Gastrocnemius medialis (tissue), 4 donors: ENCODE results near the gene TP63. TPM values are rescaled to one million over a fixed set of nuclear protein-coding genes. Genes with fewer than 3 reads are reported as not detected.

ENCODE experiments used
- ATAC-seq, 2 donors: fragments of 150-250 bp; one replicate each; pipeline ENCODE4 v1.9.1; 2016
- DNase-seq, 2 donors: peaks; one replicate each; pipeline ENCODE4 v3.0.0-alpha.2; 2019
- H3K27ac ChIP-seq, 4 donors: fragments of 200-600 bp; sonication (generic); 1 replicate in 1 of 4; 2 replicates in 3 of 4; pipeline ENCODE4 v1.5.1; 2016 to 2018; ENCODE audit warnings: mild to moderate bottlenecking in 2 of 4, moderate library complexity in 1 of 4
- H3K27me3 ChIP-seq, 3 donors: fragments of 200-600 bp; sonication (generic) in 2 of 3; 1 replicate in 1 of 3; 2 replicates in 2 of 3; pipeline versions ENCODE4 v1.5.1 to v1.6.0; 2016 to 2019; ENCODE audit warnings: mild to moderate bottlenecking in 1 of 3, moderate library complexity in 1 of 3
- H3K36me3 ChIP-seq, 2 donors: fragments of 200-600 bp; sonication (generic) in 1 of 2; one replicate each; pipeline ENCODE4 v1.5.1; 2017 to 2018
- H3K4me1 ChIP-seq, 2 donors: fragments of 200-600 bp; sonication (generic) in 1 of 2; one replicate each; pipeline ENCODE4 v1.5.1; 2016 to 2017; ENCODE audit warnings: mild to moderate bottlenecking in 2 of 2
- H3K4me3 ChIP-seq, 4 donors: fragments of 200-600 bp; sonication (generic) in 3 of 4; 1 replicate in 1 of 4; 2 replicates in 3 of 4; pipeline ENCODE4 v1.5.1; 2016 to 2019; ENCODE audit warnings: mild to moderate bottlenecking in 2 of 4
- H3K9me3 ChIP-seq, 3 donors: fragments of 200-600 bp; sonication (generic) in 2 of 3; 1 replicate in 1 of 3; 2 replicates in 2 of 3; pipeline ENCODE4 v1.5.1; 2016 to 2019
- POLR2A ChIP-seq, 2 donors: fragments of 450-650 bp; IDR thresholded peaks; one replicate each; pipeline ENCODE4 v1.6.1; 2017; ENCODE audit warnings: antibody characterized with exemption in 2 of 2, mild to moderate bottlenecking in 2 of 2, moderate library complexity in 2 of 2
- in situ Hi-C, 4 donors: fragments of 200-750 bp; cut with MboI; loops; one replicate each; pipeline versions ENCODE4 v1.15.0 to v1.8.0; 2017; ENCODE audit warnings: low sequenced_read_pairs in 4 of 4
- intact Hi-C: fragments of 100-400 bp; cut with DNase I; formaldehyde crosslinking; loops from one replicate; pipeline ENCODE4 v1.15.1; 2023; ENCODE audit warnings: low total_unique reads
- total RNA-seq, 4 donors: library from RNA; depleted of rRNA; stranded (reverse); fragments of >200 nt; gene quantifications; one replicate each; pipeline versions ENCODE4 v1.1.0 to v1.2.3, GENCODE V29; 2016
- TF ChIP-seq, protein P1 (sequence below), 5 experiments: fragments of 450-650 bp in 3 of 5; fragments of 200-600 bp in 2 of 5; sonication (generic) in 2 of 5; IDR thresholded peaks in 4 of 5; conservative IDR thresholded peaks in 1 of 5; 1 replicate in 4 of 5; 2 replicates in 1 of 5; pipeline ENCODE4 v1.5.1; 2016 to 2019; ENCODE audit warnings: antibody characterized with exemption in 5 of 5, mild to moderate bottlenecking in 3 of 5, moderate library complexity in 3 of 5

The TP63 gene
- total RNA-seq, 4 donors from 2014 or later = 5.2 to 38.8 (median 25.8) TPM

DNA sequence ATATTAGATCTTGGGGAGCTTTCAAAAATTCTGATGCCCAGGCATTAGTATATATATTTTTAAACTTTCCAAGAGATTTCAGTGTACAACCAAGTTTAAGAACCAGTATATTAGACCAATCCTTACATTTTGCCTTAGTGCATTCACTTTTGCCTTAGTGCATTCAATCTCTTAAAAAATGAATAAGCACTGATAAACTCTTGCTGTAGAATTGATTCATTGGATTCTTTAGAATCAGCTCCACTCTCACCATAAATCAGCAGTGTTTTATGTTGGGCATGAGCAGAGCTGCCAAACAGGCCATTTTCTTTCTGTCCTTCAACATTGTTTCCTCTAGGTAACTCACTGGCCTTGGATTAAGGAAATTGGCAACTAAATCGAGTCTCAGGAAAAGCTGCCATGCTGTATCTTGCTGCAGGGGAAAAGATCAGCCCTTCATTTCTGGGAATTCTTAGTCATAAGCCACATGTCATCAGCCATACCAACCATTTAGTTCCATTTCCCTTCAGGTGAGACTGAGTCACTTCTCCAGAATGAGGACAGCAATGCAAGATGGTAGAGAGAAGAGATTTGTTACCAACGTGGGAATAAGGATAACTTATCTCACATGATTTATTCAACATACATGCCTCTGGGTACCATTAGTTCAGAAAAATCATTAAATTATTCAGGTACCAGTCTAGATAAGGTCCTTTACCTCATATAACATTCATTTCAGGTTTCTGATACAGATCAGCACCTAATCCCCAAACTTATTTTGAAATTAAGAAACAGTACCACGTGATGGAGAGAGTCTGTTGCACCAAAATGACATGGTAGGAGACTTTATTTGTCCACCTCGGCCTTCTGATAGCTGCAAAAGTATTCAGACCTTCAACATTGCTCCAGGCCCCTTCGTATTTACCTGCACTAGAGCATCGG lies 297.0 kb downstream of the TP63 start:
- DNase-seq (no peak), ATAC-seq (no peak)
- no peak overlapping the region for H3K27ac ChIP-seq
- no peaks in the 10 kb centered on the region for H3K27me3 ChIP-seq
- H3K9me3 ChIP-seq = no peaks in the 10 kb centered on the region
- in situ Hi-C loops = loop anchor here in 2 of 4 donors (25.0 kb wide), 2 partner anchors 641 to 666 kb away; no protein-coding TSS in a partner anchor
- no peak overlapping the region for H3K4me3 ChIP-seq
- intact Hi-C loops = no loop called here
- TF ChIP-seq, protein P1, sequence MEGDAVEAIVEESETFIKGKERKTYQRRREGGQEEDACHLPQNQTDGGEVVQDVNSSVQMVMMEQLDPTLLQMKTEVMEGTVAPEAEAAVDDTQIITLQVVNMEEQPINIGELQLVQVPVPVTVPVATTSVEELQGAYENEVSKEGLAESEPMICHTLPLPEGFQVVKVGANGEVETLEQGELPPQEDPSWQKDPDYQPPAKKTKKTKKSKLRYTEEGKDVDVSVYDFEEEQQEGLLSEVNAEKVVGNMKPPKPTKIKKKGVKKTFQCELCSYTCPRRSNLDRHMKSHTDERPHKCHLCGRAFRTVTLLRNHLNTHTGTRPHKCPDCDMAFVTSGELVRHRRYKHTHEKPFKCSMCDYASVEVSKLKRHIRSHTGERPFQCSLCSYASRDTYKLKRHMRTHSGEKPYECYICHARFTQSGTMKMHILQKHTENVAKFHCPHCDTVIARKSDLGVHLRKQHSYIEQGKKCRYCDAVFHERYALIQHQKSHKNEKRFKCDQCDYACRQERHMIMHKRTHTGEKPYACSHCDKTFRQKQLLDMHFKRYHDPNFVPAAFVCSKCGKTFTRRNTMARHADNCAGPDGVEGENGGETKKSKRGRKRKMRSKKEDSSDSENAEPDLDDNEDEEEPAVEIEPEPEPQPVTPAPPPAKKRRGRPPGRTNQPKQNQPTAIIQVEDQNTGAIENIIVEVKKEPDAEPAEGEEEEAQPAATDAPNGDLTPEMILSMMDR (IDR thresholded peaks at IDR 0.05 in 4 of 5, conservative IDR thresholded peaks at IDR 0.05 in 1 of 5) = no peak
- TF ChIP-seq POLR2A (IDR thresholded peaks at IDR 0.05) = no peak
- H3K36me3 ChIP-seq = no peaks in the 10 kb centered on the region
- H3K4me1 ChIP-seq = no peaks in the 10 kb centered on the region

DNA sequence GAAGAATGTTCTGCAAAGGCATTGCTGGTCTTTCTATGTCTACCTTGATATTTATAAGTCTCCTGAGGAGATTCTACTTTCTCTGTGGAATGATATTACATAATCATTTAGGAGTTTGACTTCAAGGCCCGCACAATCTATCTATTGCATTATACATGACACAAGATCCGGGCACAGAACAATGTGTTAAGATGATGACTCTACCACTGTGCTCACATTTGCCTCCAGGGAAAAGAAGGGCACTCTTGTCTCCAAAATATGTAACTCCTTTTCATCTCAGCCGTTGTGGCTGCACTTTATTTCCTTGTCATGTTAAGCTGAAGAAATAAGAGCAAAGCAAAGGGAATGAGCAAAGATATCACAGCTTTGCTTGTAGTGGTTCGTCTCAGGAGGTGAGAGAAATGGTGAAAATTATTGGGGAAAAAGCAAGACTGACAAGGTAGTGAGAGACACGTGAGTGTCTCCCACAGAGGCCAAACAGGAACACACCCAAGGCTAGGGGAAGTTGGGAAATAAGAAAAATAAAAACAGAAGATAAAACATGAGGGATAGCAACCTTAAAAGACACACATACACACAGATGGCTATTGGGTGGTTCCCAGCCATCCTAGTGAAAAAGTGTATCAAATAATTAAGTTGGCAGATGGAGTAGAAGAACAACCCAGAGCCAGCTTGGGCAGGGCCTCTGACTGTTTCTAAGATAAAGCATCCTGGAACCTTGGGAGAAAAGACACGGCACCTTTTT lies 305.2 kb downstream of the TP63 start:
- intact Hi-C loops = no loop called here
- in situ Hi-C loops = loop anchor here in 2 of 4 donors (25.0 kb wide), 2 partner anchors 649 to 674 kb away; no protein-coding TSS in a partner anchor

DNA sequence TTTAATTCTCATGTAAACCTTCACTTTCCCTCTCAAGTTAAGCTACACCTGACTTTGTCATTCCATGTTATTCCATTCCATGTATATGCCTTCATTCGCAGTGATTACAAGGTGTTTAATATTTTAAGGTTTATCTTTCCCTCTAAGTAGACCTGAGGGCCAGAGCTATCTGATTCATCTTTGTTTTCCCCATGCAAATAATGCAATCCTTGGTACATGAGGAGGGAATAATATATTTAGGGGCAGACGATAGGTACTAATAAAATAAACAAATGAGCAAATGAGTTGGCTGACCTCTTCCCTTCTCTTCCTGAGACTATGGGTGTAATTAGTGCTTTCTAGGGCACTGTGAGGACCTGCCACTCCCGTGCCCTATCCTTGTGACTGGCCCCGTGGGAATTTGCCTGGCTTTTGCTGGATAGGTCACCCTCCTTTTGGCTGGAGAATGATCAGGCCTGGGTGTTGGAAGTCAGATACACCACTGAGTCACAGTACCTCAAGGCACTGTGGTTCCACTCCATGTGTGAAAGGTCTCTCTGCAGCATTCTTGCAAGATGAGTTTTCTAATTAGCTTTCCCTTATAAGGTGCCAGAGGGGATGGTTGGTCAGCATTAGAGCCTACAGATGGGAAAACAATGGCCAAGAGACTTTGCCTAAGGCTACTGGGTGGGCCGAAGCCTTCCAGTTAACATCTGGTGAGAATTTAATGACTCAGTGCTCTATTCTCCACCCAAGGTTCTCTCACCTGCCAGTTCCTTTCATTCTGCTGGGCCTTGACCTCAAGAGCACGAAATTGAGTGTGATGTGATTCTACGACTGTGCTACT lies 306.3 kb downstream of the TP63 start:
- TF ChIP-seq, protein P1 (IDR thresholded peaks at IDR 0.05 in 4 of 5, conservative IDR thresholded peaks at IDR 0.05 in 1 of 5) = no peak
- TF ChIP-seq POLR2A (IDR thresholded peaks at IDR 0.05) = no peak
- DNase-seq = no peak
- H3K36me3 ChIP-seq = no peaks in the 10 kb centered on the region
- no peak overlapping the region for H3K4me3 ChIP-seq
- intact Hi-C loops = no loop called here
- H3K27ac ChIP-seq = no peak overlapping the region
- no peaks in the 10 kb centered on the region for H3K4me1 ChIP-seq
- no peaks in the 10 kb centered on the region for H3K9me3 ChIP-seq
- H3K27me3 ChIP-seq = no peaks in the 10 kb centered on the region
- no peak for ATAC-seq
- in situ Hi-C loops = loop anchor here in 2 of 4 donors (25.0 kb wide), 2 partner anchors 650 to 675 kb away; no protein-coding TSS in a partner anchor

More for the DNA sequence above, 305.2 kb downstream of the TP63 start:
- no peaks in the 10 kb centered on the region for H3K36me3 ChIP-seq
- ATAC-seq (no peak), DNase-seq (no peak)
- no peak overlapping the region for H3K4me3 ChIP-seq
- H3K27me3 ChIP-seq = no peaks in the 10 kb centered on the region
- H3K27ac ChIP-seq = no peak overlapping the region
- H3K4me1 ChIP-seq = no peaks in the 10 kb centered on the region
- no peaks in the 10 kb centered on the region for H3K9me3 ChIP-seq
- no peak for TF ChIP-seq POLR2A (IDR thresholded peaks at IDR 0.05)

DNA sequence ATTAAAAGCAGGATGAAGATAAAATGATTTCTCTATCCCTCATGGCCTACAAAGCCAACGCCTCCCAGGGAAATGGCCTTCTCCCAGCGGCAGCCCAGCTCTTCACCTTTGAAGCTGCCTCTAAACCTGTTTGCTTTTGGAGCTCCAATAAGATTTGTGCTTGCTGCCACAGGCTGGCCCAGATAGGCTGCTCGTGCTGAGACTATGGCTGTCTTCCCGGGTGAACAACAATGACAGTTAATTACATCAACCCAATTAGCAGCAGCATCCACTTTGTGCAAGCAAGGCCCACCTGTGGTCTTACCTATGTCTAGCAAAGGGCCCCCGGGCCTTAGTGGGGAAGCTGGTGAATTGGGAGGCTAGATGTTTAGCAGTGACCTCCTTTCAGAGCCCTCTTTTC lies 309.9 kb downstream of the TP63 start:
- TF ChIP-seq, protein P1 (IDR thresholded peaks at IDR 0.05 in 4 of 5, conservative IDR thresholded peaks at IDR 0.05 in 1 of 5) = no peak
- no peak for TF ChIP-seq POLR2A (IDR thresholded peaks at IDR 0.05)
- Histone ChIP-seq H3K27ac (no peak overlapping the region), H3K27me3 (no peaks in the 10 kb centered on the region), H3K4me1 (no peaks in the 10 kb centered on the region), H3K9me3 (no peaks in the 10 kb centered on the region), H3K36me3 (no peaks in the 10 kb centered on the region), H3K4me3 (no peak overlapping the region)
- in situ Hi-C loops (loop anchor here in 3 of 4 donors (10.0 to 25.0 kb wide), 3 partner anchors 654 to 679 kb away; no protein-coding TSS in a partner anchor), intact Hi-C loops (loop anchor here (10.0 kb wide), 1 partner anchor 336 kb away; no protein-coding TSS in a partner anchor)
- ATAC-seq (no peak), DNase-seq (no peak)
